ENCODE measurements around the gene GATB.

- TF ChIP-seq, protein P1, sequence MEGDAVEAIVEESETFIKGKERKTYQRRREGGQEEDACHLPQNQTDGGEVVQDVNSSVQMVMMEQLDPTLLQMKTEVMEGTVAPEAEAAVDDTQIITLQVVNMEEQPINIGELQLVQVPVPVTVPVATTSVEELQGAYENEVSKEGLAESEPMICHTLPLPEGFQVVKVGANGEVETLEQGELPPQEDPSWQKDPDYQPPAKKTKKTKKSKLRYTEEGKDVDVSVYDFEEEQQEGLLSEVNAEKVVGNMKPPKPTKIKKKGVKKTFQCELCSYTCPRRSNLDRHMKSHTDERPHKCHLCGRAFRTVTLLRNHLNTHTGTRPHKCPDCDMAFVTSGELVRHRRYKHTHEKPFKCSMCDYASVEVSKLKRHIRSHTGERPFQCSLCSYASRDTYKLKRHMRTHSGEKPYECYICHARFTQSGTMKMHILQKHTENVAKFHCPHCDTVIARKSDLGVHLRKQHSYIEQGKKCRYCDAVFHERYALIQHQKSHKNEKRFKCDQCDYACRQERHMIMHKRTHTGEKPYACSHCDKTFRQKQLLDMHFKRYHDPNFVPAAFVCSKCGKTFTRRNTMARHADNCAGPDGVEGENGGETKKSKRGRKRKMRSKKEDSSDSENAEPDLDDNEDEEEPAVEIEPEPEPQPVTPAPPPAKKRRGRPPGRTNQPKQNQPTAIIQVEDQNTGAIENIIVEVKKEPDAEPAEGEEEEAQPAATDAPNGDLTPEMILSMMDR (IDR thresholded peaks at IDR 0.05; ENCODE audit: low read depth, low read length): no peak
- TF ChIP-seq POLR2A (IDR thresholded peaks at IDR 0.05; ENCODE audit: extremely low read depth, insufficient read length) (no peak), MYC (IDR thresholded peaks at IDR 0.05; ENCODE audit: low read depth, low read length) (no peak)
Observed at GRCh38 chr4:151685303-151685702, 75.5 kb downstream of the GATB start.

Data from NB4 (cell line).